ENCODE results near the gene PDZRN3.

PDZRN3 gene

DNA sequence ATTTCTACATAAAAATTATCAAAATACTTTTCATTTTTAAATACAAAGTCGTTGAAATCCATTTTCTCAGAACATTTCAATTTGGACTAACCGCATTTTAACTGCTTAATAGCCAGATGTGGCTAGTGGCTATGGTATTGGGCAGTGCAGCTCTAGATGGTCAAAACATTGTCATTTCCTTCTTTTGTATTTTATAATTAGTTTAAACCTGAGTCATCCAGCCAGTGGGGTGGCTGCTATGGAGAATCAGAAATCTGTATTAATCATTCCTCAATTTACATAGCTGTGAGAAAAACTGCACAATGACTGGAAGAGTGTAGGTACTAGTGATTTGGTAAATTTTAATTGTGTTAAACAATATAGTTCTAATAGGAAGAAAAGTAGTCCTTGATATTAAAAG lies 245.3 kb downstream of the PDZRN3 start:
- Mint-ChIP-seq H3K4me3 (no peak overlapping the region), H3K4me1 (ENCODE audit: low read depth) (no peaks in the 10 kb centered on the region), H3K9me3 (peaks cover 18% of the 10 kb centered on the region), H3K27me3 (no peaks in the 10 kb centered on the region), H3K36me3 (ENCODE audit: low read depth) (no peaks in the 10 kb centered on the region), H3K27ac (no peak overlapping the region)

DNA sequence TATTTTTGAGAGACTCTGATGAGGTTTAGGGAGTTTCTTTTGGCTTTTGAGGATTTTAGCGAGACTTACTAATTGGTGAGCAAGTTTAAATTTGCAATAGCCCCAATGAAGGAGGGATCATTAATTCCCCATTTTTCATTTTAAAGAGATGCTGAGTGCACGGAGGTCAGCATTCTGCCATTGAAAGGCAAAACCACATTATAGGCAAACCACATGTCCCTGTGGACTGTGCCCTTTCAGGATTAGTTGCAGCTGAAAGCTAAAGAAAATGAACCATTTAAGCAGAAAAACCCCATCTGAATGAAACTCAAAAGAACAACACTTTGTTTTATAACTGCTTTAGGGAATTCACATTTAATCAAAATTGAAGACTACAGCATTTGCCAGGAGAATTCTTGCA lies 246.5 kb downstream of the PDZRN3 start:
- H3K4me1 Mint-ChIP-seq (ENCODE audit: low read depth): no peaks in the 10 kb centered on the region

GRCh38 chr3:73365756-73366397 lies 258.9 kb downstream of the PDZRN3 start:
- H3K9me3 Mint-ChIP-seq: peaks cover 4% of the 10 kb centered on the region

More for the DNA sequence above, 246.5 kb downstream of the PDZRN3 start:
- Mint-ChIP-seq H3K27me3 (no peaks in the 10 kb centered on the region), H3K27ac (no peak overlapping the region), H3K4me3 (no peak overlapping the region), H3K36me3 (ENCODE audit: low read depth) (no peaks in the 10 kb centered on the region), H3K9me3 (peaks cover 14% of the 10 kb centered on the region)

GRCh38 chr3:73364517-73364916 lies 260.2 kb downstream of the PDZRN3 start:
- H3K27ac Mint-ChIP-seq: no peak overlapping the region
- no peaks in the 10 kb centered on the region for H3K4me1 Mint-ChIP-seq (ENCODE audit: low read depth)
- no peaks in the 10 kb centered on the region for H3K27me3 Mint-ChIP-seq
- no peak overlapping the region for H3K4me3 Mint-ChIP-seq
- peaks cover 4% of the 10 kb centered on the region for H3K9me3 Mint-ChIP-seq
- H3K36me3 Mint-ChIP-seq (ENCODE audit: low read depth): no peaks in the 10 kb centered on the region

More at GRCh38 chr3:73365756-73366397, 258.9 kb downstream of the PDZRN3 start:
- H3K27ac Mint-ChIP-seq: no peak overlapping the region
- no peaks in the 10 kb centered on the region for H3K4me1 Mint-ChIP-seq (ENCODE audit: low read depth)
- H3K27me3 Mint-ChIP-seq: no peaks in the 10 kb centered on the region
- H3K36me3 Mint-ChIP-seq (ENCODE audit: low read depth): no peaks in the 10 kb centered on the region
- H3K4me3 Mint-ChIP-seq: no peak overlapping the region

DNA sequence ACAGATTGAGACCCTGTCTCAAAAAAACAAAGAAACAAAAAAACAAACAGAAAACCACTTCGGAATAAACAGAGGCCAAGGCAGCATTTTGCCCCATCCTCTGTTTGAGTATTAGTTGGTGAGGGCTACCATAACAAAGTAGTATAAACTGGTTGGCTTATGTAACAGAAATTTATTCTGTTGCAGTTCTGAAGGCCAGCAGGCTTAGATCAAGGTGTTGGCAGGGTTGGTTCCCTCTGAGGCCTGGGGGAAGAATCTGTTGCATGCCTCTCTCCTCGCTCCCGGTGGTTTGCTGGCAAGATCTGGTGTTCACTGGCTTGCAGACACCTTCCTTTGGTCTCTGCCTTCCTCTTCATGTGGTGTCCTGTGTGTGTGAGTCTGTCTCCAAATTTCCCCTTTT lies 261.6 kb downstream of the PDZRN3 start:
- no peaks in the 10 kb centered on the region for H3K4me1 Mint-ChIP-seq (ENCODE audit: low read depth)
- peaks cover 4% of the 10 kb centered on the region for H3K9me3 Mint-ChIP-seq
- no peaks in the 10 kb centered on the region for H3K36me3 Mint-ChIP-seq (ENCODE audit: low read depth)
- no peak overlapping the region for H3K4me3 Mint-ChIP-seq
- H3K27ac Mint-ChIP-seq: no peak overlapping the region
- H3K27me3 Mint-ChIP-seq: no peaks in the 10 kb centered on the region

GRCh38 chr3:73361591-73361990 lies 263.1 kb downstream of the PDZRN3 start:
- Mint-ChIP-seq H3K27me3 (peaks cover 4% of the 10 kb centered on the region), H3K36me3 (ENCODE audit: low read depth) (no peaks in the 10 kb centered on the region), H3K4me3 (no peak overlapping the region), H3K27ac (no peak overlapping the region), H3K4me1 (ENCODE audit: low read depth) (no peaks in the 10 kb centered on the region), H3K9me3 (peaks cover 8% of the 10 kb centered on the region)

DNA sequence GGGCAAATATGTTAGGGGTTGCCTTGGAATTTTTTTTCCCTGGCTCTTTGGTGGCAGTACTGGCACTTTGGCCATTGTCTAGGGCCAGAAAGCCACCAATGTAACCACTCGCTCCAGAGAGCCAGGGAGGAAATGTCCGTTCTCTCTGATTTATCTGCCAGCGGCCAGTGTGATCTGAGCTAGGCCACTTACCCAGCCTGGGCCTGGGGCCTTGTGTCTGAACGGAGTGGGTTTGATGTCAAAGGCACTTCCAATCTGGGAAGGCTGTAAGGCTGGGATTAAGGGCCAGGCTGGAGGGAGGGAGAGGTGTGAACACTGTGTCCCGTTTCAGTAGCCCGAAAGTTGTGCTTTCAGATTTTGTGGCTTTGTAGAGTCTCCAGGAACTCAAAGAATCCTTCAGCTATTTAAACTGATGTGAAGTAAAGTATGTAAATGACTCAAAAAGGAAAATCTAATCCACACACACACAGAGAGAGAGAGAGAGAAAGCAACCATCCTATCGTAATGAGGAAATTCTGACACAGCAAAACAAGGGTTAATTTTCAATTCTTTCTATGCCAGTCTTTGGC lies 271.0 kb downstream of the PDZRN3 start:
- Mint-ChIP-seq H3K9me3 (peaks cover 4% of the 10 kb centered on the region), H3K36me3 (ENCODE audit: low read depth) (no peaks in the 10 kb centered on the region), H3K4me1 (ENCODE audit: low read depth) (no peaks in the 10 kb centered on the region), H3K4me3 (no peak overlapping the region), H3K27ac (no peak overlapping the region), H3K27me3 (peaks cover 4% of the 10 kb centered on the region)

- Mint-ChIP-seq H3K27ac (no peak overlapping the region), H3K27me3 (peaks cover 4% of the 10 kb centered on the region)
Measured at GRCh38 chr3:73352841-73353645, 271.7 kb downstream of the PDZRN3 start.

GRCh38 chr3:73351423-73352071 lies 273.2 kb downstream of the PDZRN3 start:
- H3K36me3 Mint-ChIP-seq (ENCODE audit: low read depth): no peaks in the 10 kb centered on the region
- no peak overlapping the region for H3K4me3 Mint-ChIP-seq
- peaks cover 3% of the 10 kb centered on the region for H3K27me3 Mint-ChIP-seq
- H3K27ac Mint-ChIP-seq: no peak overlapping the region
- H3K9me3 Mint-ChIP-seq: no peaks in the 10 kb centered on the region
- H3K4me1 Mint-ChIP-seq (ENCODE audit: low read depth): no peaks in the 10 kb centered on the region

More at GRCh38 chr3:73352841-73353645, 271.7 kb downstream of the PDZRN3 start:
- H3K36me3 Mint-ChIP-seq (ENCODE audit: low read depth): no peaks in the 10 kb centered on the region
- H3K9me3 Mint-ChIP-seq: peaks cover 4% of the 10 kb centered on the region
- H3K4me1 Mint-ChIP-seq (ENCODE audit: low read depth): no peaks in the 10 kb centered on the region
- no peak overlapping the region for H3K4me3 Mint-ChIP-seq

GRCh38 chr3:73350996-73351395 lies 273.7 kb downstream of the PDZRN3 start:
- Mint-ChIP-seq H3K4me1 (ENCODE audit: low read depth) (no peaks in the 10 kb centered on the region), H3K4me3 (no peak overlapping the region), H3K27me3 (peaks cover 3% of the 10 kb centered on the region), H3K27ac (no peak overlapping the region), H3K36me3 (ENCODE audit: low read depth) (no peaks in the 10 kb centered on the region), H3K9me3 (no peaks in the 10 kb centered on the region)

GRCh38 chr3:73349657-73350056 lies 275.1 kb downstream of the PDZRN3 start:
- Mint-ChIP-seq H3K27me3 (peaks cover 4% of the 10 kb centered on the region), H3K27ac (no peak overlapping the region), H3K9me3 (no peaks in the 10 kb centered on the region), H3K4me1 (ENCODE audit: low read depth) (no peaks in the 10 kb centered on the region), H3K4me3 (no peak overlapping the region), H3K36me3 (ENCODE audit: low read depth) (no peaks in the 10 kb centered on the region)

DNA sequence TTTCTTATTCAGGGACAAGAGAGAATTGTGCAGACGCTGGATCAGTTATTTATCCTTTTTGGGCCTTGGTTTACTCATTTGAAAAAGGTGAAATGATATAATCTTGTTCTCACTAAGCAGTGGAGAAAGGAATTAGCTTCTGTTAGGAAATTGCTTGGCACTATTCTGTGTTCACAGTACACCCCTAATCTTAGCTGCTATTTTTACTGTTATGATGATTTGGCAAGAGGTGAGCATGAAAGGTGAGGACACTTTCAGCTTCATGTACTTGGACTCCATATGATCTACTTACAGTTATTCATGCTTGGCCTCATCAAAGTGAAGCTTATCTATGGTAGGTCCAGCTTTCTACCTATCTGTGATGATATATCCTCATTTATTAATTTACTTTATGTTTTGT lies 282.7 kb downstream of the PDZRN3 start:
- Mint-ChIP-seq H3K4me3 (no peak overlapping the region), H3K4me1 (ENCODE audit: low read depth) (no peaks in the 10 kb centered on the region), H3K9me3 (no peaks in the 10 kb centered on the region), H3K36me3 (ENCODE audit: low read depth) (no peaks in the 10 kb centered on the region), H3K27me3 (peaks cover 4% of the 10 kb centered on the region), H3K27ac (no peak overlapping the region)

DNA sequence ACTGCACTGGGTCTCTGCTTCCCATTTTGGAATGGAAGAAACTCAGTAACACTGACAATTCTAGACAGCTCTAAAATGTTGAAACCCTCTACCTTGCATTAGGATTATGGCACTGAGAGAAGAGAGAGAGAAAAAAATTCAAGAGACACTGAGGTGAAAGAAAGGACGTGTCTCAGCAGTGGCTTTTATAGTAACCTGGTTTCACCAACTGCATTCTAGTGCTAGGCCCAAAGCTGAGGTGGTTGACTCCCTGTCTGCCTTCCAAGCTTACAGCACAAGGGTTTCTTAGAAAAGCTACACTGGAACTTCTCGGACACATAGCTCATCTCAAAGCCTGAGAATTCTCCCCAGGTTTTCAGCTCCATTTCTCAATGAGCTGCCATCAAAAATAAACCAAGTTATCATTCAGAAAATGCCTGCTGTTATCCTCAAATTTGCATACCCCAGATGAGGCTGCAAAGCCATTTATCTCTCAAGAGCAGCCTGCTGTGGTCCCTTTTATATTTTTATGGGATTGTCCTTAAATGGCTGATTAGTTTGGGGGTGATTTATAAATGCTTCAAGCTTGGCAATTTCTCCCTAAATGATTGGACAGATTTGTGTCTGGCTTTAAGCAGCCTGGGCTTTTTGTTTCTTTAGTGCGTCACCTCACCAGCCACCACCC lies 283.3 kb downstream of the PDZRN3 start:
- Mint-ChIP-seq H3K27me3 (peaks cover 4% of the 10 kb centered on the region), H3K27ac (no peak overlapping the region), H3K4me3 (no peak overlapping the region), H3K4me1 (ENCODE audit: low read depth) (no peaks in the 10 kb centered on the region), H3K9me3 (no peaks in the 10 kb centered on the region), H3K36me3 (ENCODE audit: low read depth) (no peaks in the 10 kb centered on the region)

DNA sequence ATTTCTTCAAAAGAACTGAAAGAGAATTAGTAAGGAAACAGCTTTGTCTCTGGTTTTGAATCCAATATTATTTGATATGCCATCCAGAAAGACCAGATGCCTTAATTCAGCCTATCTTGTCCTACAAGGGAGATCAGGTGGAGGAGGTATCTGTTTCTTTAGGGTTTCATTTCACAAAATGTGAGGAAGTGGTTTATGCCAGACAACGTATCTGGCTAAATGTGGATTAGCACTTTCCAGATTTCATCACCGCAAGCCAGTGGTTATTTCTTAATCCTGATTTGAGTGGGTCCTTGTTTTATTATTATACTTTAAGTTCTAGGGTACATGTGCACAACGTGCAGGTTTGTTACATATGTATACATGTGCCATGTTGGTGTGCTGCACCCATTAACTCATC lies 292.2 kb downstream of the PDZRN3 start:
- Mint-ChIP-seq H3K27ac (no peak overlapping the region), H3K9me3 (no peaks in the 10 kb centered on the region), H3K4me1 (ENCODE audit: low read depth) (no peaks in the 10 kb centered on the region), H3K4me3 (no peak overlapping the region), H3K36me3 (ENCODE audit: low read depth) (no peaks in the 10 kb centered on the region), H3K27me3 (no peaks in the 10 kb centered on the region)

Data from stimulated activated naive CD8-positive, alpha-beta T cell treated with anti-CD3 and anti-CD28 coated beads, Interleukin-15, Interleukin-2, amounts not matched to agents 100 ng/mL and 50 ng/mL, for 24 hours (primary cell).